Central memory CD4-positive, alpha-beta T cell (primary cell): ENCODE results near the gene IGSF21.

ENCODE experiments used
- DNase-seq: peaks from one replicate; pipeline ENCODE4 v3.0.0; 2022

Gene IGSF21

DNA sequence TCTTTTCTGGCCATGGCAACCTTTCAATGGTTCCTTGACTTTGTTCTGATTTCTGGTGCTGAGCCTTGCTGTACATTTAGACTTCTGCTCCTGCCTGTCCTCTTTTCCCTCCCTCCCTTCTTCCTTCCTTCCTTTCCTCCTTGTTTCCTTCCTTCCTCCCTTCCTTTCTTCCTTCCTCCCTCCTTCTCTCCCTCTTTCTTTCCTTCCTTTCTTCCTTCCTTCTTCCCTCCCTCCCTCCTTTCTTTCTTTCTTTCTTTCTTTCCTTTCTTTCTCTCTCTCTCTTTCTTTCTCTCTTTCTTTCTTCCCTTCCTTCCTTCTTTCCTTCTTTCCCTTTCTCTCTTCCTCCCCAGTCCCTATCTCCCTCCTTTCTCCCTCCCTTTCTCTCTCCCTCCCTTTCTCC lies 10.4 kb upstream of the IGSF21 start:
- DNase-seq = no peak

DNA sequence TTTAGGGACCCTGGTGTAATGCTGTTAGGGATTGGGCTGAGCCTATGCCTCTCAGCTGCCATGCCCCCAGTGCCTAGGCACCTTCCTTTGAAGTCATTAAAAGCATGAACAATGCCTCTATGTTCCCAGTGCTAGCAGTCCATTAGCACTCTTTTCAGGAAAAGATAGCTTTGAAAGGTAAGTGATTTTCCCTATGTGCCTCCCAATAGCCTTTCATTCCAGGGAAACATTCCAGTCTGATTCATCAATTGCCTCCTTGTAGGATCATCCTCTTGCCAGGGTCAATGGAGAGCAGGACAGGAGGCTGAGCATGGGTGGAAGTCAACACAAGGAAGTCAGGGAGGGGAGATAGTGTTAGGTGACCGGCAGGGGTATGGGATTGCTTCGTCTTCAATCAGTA lies 8.6 kb upstream of the IGSF21 start:
- no peak for DNase-seq

DNA sequence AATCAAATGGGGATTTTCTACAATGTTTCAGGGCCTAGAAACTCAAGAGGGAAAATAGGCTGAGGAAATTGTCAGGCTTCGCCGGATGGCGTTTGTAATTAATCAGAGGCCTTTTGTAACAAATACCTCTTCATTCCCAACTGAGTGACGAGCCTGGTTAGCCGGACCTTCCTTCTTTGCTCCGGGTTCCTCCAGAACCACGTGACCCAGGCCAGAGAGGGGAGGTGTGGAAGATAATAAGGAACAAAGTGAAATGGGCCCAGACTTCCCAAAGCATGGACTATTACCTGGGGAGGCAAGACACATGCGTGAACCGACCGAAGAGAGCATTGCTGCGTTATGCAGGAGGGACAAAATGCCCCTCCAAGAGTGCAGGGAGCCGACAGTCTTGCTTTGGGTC lies 7.5 kb upstream of the IGSF21 start:
- DNase-seq = no peak

DNA sequence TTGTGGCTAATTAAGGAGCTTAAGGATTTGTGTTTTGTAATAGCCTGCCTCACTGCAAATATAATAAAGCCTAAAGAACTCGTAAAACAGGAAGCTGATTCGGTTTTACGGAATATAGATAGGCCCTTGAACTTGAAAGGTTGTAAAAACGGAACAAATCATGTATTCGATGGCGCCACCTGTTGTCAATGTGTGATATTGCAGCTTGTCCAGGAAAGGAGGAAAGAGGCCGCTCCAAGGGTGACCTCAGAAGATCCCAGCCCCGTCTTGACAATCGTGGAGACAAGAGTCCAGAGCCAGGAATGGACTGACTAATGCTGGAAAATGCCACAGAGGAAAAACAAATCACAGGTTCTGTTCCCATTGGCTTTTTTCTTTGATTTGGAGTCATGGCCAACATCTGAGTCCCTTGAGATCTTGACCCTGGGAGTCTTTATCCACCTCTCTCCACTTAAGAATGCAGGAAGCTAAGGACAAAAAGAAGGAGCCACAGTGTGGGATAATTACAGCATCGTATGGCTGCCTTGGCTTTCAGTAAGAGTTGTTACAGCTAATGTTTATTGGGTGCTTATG lies 7.0 kb upstream of the IGSF21 start:
- DNase-seq = peak; percentile 8

DNA sequence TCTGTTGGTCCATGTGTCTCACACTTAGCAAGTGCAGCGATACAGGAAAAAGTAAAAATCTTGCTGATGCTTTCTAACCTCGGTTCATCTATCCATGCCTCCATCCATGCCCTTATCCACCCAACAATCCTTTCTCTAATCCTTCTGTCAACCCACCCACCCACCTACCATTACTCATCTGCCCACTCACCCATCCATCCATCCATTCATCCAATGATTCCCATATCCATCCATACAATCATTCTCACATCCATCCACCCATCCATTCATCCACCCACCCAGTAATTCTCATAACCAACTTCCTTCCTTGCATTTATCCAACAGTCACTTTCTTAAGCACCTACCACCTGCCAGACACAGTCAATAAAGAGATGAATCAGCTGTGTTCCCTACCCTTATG lies 6.1 kb upstream of the IGSF21 start:
- no peak for DNase-seq

DNA sequence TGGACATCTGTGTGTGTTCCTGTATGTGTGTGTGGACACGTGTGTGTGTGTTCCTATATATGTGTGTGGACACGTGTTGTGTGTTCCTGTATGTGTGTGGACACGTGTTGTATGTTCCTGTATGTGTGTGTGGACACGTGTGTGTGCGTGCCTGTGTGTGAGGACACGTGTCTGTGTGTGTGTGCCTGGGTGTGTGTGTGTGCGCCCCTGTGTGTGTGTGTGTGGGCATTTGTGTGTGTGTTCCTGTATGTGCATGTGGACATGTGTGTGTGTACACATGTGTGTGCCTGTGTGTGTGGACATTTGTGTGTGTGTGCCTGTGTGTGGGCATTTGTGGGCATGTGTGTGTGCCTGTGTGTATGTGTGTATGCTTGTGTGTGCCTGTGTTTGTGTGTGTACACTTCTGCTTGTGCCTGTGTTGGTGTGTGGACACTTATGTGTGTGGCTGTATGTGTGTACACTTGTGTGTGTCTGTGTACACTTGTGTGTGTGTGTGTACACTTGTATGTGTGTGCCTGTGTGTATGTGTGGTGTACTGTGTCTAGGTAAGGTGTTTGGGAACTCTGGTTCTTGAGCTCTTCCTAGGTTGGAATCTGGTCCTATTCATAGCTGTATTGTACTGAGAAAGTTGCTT lies 3.7 kb upstream of the IGSF21 start:
- DNase-seq = no peak

DNA sequence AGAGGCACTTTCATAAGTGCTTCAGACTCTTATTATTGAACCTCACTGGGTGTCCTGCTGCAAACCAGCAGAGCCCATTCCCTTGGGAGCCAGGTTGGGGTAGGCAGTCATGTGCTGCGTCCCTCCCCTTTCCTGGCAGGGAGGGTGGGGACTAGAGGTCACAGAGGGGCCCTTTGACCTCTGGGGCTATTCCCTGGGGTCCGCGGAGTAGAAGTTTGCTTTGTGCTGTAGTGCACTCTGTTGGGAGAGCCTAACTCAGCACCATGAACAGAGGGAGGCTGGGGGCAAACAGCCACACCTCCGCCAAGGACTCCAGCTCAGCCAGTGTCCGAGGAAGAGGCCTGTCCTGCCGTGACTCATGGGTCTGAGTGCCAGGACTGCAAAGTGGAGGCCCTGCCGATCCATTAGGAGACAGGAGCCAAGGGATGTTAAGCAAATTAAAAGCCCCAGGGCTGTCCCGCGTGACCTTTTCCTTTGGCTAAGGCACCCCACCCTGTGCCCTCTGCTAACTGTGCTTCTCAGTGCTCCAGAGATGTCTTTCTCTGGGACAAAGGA lies 3.0 kb upstream of the IGSF21 start:
- no peak for DNase-seq

DNA sequence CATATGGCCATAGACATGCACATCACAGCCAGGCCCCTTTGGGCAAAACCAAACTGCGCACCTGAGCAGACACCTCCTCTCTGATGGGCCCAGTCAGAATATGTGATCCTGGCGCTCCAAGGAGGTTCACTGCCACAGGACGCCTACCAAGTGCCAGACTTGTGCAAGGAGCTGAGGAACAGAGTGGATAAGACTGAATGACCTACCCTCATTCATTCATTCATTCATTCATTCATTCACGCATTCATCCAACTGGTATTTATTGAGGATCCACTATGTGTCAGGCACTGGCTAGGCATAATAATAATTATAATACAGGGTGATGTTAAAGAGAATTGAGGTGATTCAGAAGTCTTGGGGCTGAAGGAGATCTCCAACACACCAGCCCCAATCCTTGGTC lies 2.4 kb upstream of the IGSF21 start:
- no peak for DNase-seq

DNA sequence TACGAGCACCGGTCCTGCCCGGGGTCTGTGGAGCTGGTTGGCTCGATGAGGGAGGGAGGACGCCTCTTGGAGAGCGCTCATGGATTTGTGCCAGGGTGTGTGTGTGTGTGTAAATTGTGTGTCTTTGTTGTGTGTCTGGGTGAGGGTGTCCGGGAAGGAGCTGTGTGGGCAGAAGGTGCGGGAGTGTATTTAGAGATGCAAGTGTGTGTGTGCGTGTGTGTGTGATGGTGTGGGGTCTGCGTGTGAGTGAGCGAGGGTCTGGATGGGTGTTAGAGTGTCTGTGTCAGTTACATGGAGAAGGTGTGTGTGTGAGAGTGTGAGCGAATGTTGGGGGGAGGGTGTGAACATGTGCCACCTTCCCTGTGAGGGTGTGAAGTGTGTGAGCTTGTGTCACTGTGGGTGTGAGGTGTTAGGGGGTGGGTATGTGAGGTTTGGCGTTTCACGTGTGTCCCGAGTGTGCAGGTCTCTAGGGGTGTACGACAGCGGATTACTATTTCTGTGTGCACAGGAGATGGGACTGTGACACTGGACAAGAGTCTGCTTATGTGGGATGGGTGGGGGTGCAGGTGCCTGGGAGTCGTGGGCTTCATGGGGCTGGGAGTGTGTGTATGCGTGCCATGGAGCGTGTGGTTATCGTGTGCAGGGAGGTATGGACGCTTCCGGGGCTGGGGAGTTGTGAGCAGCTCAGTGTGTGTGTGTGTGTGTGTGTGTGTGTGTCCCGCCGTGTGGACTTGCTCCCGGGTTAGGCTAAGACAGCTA lies 880 bp downstream of the IGSF21 start:
- DNase-seq = no peak

DNA sequence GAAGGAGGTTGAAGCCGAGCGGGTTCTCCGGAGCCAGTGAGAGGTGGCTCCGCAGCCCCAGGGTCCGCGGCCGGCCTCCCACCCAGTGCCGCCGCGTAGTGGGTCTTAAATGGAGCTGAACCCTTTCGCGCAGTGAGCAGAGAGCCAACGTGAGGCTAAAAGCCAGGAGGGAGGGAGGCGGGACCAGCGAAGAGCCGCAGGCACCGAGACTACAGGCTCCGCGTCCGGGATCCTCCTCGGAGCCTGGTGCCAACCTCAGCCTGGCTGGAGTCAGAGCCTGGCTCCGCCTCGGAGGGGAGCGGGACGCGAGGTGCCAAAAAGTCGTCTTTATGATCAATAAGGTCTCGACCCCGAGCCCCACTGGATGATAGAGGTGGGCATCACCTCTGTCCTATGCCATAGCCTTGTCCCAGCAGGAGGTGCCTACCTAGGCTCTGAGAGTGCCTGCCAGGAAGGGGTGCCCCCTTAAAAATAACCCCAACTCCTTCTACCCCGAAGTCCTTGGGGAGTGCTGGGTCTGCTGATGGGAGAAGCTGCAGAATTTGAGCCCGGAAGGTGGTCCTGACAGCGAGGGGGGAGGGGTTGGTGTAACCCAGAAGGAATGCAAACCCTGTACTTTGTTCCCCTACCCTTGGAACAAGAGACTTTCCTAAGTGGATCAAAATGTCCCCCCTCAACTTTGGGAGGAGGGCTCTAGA lies 1.6 kb downstream of the IGSF21 start:
- no peak for DNase-seq

DNA sequence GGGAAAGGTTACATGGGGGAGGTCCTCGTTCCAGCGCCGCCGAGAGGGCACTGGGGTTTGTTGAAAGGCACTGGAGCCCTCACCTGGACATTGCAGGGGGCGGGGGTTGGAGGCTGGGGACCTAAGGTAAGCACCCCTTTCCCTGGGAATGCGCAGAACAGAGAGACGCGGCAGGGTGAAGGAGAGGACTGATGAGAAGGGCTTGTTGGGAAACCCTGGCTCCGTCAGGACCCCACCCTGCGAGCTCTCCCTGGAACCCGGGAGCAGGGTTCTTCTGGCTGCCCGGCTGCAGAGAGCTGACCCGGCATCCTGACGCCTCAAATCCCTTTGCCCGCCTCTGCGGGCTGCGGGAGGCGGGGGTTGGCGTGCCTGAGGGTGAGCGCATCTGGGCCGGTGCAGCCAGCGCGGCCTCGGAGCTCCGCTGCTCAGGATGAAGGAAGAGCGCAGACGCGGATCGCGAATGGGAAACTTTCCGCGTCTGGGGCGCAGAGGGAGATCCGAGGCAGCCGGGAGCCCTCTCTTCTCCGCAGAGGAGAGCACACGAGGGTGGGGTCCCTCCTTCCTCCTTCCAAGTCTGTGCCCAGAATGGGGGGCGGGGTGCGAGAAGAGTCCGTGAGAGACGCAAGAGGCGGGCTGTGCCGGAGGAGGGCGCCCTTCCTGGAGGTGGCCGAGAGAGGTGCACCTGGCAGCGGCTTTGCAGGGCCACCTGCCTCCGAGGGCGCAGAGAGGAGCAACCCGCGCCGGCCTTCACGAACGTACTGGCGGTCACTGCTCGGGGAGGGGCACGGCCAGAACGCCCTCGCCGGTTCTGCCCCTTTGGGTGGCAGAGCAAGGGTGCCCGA lies 2.4 kb downstream of the IGSF21 start:
- no peak for DNase-seq

DNA sequence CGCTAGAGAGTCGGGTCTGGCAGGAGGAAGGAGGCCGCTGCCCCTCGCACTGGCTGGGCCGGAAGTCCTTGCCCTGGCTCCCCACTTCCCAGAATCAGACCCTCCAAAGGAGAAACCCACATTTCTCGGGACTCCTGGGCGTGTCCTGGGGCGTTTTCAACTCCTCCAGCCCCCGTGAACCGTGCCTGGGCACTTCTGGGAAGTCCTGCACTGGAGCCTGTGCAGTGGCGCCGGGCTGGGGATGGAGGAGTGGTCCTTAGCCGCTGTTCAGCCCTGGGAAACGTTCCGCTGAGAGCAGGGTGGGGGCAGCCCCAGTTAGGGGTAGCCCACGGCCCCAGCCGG lies 3.0 kb downstream of the IGSF21 start:
- DNase-seq = no peak

DNA sequence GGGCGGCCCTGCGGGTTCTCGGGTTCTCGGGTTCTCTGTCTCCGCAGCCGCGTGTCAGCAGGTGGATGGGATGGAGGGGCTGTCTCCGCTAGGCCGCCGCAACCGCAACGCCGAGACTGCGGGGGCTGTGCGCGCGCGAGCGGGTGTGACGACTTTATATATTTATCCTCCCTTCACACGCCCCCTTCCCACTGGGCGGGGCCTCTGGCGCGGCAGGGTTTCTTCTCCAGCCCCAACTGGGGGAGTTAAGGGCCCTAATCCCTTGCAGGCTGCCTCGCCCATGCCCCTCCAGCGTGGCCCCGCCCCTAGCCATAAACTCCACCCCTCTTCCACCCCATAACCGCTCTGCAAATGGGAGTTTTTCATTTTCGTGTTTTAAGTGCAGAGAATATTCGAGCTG lies 3.4 kb downstream of the IGSF21 start:
- no peak for DNase-seq

DNA sequence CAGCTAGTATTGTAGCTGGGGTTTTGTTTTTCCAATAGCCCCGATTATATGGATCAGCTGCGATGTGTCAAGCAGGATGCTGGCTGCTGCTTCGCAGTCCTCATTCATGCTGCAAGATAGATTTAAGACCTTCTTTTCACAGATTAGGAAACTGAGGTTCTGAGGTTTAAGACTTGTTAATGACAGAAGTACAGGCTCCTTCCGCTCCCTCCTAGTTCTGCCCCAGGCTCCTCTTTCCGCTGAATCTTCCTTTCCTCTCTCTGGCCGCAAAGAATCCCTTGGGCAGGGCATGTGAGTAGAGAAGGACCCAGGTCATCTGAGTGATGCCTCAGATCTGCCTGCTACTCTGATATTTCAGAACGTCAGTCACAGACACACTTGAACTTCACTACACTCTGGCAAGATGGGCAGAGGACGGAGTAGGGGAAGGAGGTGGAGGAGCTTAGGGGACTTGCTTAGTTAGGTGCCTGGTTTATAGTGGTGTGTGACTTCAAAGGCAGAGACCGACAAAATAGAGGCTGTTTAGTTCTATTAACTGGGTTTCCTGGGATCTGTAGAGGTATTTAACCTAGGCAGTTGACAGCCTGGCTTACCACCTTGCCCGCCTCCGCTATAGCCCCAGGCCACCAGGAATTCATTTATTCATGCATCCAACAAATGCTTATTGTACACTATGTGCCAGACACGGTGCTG lies 4.2 kb downstream of the IGSF21 start:
- DNase-seq = no peak

DNA sequence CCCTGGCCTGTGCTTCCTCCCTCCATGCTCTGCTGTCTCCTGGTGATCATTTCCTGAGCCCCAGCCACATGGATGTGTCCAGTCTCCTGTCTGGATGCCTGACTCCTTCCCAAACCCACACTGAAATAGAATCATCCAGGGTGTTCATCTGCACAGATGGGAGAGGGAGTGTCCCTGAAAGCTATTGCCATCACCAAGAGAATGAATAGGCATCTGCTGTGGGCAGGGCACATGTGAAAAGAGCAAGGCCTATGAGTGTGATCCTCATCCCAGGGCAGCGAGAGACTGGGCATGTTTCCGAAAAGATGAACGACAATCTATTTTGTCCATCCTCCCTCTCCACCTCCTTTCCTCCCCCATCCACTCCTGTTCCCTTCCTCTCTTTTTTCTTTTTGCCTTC lies 5.0 kb downstream of the IGSF21 start:
- DNase-seq = no peak

DNA sequence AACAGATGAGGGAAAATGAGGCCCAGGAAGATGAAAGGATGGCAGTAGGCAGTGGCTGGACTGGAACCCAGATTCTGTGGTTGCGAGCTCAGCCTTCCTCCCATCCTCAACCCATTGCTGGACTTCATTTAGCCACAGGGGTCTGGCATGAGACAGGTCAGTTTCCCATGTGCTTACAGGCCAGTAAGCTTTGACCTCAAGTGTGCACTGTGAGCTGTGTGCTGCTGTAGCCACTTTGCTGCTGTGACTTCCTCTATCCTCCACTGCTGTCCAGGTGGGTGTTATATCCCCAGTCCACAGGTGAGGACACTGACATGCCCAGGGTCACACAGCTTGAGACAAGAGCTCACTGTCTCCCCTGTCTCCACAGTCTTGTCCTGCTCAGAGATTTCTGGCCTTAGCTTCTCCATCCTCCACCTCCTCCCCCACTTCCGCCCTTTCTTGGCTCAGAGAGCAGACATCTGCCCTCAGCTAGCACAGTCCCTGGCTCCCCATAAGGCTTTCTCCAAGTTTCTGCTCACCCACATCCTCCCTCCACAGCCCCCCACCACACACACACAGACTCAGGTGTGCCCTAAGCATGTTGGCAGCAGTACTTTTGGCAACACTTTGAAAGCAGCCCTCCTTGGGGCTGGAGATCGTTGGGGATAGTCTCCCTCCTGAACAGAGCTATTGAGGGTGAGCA lies 7.3 kb downstream of the IGSF21 start:
- no peak for DNase-seq

DNA sequence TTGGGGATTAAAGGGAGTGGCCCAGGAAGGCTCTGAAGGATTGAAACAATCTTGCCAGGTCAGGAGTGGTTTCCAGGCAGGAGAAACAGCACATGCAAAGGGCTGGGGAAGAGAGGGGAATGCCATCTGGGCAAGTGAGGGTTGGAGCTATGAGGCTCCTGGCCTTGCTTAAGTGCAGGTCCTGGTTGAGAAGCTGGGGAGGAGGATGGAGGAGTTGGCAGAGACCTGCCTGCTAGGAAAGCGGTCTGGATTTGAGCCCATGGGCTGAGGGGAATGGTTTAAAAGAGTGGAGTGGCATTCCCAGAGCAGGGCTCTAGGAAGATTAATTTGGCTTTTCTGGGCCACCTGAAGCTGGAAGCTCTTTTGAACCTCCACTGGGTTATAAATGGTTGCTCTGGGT lies 9.2 kb downstream of the IGSF21 start:
- no peak for DNase-seq

DNA sequence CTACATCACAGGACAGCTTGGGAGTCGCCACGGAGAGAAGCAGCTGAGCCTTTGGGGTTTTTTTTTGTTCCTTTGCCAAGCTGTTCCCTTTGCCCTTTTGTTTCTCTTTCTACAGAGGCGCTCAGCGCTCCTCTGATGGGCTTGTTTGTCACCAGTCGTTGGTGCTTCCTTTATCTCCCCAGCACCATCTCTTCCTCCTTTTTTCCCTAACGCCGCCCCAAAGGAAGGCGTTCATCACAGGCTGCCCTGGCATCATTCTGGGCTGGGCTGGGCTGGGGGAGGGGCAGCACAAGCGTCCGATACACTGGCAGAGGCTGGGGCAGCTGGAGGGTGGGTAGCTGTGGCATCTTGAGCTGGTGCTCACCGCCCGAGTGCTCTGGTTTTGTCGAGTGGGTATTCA lies 10.5 kb downstream of the IGSF21 start:
- DNase-seq = no peak

DNA sequence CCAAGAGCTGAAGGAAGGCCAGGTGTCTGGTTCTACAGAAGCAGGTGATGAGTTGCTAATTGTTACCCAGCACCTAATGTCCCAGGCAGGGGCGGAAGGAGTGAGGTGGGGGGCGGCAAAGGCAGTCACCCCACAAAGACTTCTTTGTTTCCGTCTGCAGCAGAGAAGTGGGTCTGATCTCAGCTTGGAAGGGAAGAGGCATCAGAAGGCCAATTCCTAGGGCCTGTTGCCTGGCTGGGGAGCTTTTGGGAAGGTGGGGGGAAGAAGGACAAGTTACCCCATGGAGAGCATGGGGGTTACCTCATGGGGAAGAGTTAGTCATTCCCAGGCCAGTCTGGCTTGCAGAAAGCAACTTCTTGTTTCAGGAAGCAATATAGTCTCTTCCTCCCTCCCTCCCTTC lies 10.9 kb downstream of the IGSF21 start:
- DNase-seq = no peak

DNA sequence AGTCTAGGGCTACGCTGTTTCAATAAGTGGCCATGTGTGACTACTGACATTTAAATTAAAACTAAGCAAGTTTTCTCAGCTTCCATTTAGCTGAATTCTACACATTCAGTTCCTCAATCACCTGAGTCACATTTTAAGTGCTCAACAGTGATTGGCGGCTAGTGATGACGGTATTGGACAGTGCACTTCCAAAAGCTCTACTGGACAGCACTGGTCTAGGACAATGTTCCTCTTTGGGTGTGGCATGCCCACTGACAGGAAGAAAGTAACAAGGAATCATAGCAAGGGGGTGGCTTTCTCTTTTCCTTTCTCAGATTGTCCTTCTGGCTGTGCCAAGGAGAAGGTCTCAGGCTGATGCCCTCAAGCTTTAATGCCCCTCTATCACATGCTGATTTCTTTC lies 11.7 kb downstream of the IGSF21 start:
- no peak for DNase-seq

DNA sequence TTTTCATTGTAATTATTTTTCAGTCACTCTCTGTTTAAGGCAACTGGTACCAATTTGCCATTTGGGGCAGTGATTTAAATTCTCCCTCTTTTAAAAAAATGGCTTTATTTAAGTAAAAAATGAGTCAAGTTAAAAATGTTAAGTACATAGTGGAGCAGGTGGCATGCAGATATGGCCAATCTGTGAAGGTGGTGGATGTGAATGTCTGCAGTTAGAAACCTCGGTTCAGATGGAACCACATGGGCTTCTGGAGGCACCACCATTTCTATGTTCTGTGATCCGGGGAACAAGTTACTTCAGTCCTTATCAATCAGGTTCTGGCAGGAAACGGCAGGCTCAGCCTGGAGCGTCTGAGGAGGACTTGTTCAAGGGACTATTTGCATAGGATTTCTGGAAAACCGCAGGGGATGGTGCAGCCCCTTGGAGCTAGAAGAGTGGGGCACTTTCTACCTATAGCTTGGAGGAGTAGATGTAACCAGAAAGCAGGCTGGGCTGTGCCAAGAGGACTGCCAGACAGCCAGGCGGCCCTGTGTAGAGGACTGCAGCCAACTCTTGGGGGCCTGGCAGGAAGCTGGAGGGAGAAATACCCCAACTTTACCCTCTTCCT lies 12.3 kb downstream of the IGSF21 start:
- DNase-seq = no peak
